Hematopoietic multipotent progenitor cell treated with erythropoietin and hydrocortisone succinate and interleukin-3 and kit ligand, for 4 days (in vitro differentiated cells): ENCODE data around the gene PLIN5.

Source experiments
- DNase-seq: peaks from one replicate; pipeline ENCODE4 v3.0.0-alpha.2; 2015

PLIN5 gene

DNA sequence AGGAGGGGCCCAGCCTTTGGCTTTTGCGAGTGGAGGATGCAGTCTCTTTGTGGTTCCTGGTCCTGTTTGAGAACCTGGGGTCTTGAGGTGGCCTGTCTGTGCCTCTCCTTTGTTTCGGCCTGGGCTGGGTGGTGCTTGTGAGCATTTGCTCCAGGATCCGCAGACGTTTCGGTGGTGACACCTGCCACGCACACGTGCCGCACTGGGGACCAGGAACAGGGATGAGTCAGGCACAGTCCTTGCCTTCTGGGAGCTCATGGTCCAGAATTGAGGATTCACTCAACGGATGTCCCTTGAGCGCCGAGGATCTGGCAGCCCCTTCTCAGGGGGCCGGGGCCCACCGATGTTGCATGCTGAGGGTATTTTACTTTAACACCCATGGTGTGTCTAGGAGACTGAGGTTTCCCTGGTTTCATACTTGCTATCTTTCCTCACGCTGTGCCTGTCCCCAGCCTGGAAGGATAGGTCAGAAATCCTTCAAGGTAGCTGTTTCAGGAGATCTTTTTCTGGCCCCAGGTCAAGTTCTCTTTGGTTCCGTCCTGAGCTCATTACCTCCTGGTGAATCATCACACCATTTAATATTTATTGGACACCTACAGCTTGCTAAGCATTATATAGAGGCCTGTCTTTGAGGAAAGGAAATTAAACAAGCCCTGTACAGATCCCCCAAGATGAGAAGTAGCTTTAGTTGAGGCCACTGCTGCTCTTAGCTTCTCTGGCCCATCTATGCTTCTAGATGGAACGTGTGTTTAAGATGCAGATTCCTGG is 57.8 kb downstream of the PLIN5 start:
- DNase-seq = no peak

DNA sequence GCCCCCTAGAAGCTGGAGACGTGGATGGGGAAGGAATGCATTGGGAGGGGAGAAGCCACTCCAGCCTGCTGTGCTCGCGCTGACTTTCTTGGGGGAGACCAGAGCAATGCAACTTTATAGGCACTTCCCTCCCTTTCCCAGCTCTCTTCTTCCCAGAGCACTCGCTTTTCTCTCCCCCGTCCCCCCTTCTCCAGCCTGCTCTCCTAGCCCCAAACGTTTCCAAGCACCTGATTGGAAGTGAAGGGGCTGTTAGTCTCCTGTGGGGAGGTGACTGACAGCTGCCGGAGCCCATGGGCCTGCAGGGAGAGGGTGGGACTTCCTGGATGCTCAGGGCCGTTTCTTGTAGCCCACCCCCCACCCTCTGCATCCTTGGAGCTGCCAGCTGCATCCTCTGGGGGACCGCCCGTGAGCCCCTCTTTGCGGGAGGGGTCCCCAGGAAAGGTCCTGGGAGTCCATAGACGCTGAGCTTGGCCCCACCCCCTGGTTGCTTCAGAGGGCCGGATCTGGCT is 60.5 kb downstream of the PLIN5 start:
- peak; percentile 79 for DNase-seq

DNA sequence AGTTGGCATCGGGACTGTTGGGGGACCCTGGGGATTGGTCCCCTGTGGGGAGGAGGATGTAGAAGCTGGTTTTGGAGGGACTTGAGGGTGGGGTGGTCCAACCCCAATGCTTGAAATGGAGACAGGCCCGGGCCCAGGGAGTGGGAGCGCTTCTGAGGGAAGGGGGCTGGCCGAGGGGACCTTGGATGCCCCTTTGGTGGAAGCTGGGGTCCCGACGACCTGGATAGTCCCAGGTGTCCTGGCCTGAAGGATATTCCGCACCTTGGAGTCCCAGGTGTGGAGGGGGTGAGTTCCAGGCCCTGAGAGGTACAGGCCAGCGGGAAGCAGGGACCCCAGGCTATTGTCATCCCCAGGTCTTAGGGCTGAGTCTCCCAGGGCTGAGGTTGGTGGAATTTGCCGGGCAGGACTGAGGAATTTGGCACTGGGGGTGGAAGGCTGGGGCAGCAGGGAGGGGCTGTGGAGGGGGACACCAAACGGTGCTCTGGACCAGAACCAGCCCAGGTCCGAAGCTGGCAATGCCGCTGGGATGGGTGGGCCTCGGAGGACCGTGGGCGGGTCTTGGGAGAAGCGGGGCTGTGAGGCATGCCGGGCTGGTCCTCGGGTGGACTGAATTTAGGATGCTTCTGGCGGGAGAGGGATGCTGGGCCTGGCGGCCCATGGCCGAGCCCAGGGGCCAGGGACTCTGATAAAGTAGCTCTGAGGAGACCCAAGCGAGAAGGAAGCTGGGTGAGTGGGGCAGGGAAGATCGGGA is 61.1 kb downstream of the PLIN5 start:
- no peak for DNase-seq

DNA sequence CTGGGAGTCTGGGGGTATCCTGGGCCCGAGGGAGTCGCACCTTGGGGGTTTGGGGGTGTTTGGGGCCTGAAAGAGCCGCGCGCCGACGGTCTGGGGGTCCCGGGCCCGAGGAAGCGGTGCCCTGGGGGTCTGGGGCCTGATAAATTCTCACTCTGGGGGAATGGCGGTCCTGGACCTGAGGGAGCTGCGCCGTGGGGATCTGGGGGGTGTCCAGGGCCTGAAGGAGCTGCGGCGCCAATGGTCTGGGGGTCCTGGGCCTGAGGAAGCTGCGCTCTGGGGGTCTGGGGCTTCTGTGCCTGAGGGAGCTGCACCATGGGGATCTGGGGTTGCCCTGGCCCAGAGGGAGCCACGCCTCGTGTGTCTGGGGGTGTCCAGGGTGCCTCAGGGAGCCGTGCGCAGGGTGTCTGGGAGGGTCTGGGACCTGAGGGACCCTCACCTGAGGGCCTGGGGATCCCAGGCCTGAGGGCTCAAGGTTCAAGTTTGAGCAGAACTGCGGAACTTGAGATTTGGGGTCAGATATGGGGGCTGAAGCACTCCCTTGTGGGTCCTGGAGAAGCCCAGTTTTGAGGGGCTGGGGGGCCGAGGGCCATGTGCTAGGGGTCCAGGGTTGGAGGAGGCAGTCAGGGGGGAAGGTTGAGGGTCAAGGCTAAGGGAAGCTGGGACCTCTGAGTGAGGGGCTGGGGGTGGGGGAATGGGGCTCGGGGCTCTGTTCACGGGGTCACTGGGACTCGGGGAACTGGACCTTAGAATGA is 61.8 kb downstream of the PLIN5 start:
- no peak for DNase-seq
